ENCODE data around the gene ACD. TPM values are rescaled to one million over a fixed set of nuclear protein-coding genes. Genes with fewer than 3 reads are reported as not detected.

The ACD gene
- total and polyA plus RNA-seq, 2 donors (not counting 1 experiment from before 2014, with no cell fraction given): 47.6 to 71.4 TPM

- H3K4me3 Mint-ChIP-seq: no peak overlapping the region
- TF ChIP-seq CTCF (IDR thresholded peaks at IDR 0.05) (no peak), EZH2 (IDR thresholded peaks at IDR 0.05; ENCODE audit: borderline replicate concordance, insufficient read depth, low read depth, low read length, poor library complexity, severe bottlenecking) (no peak)
- Histone ChIP-seq H3K4me3 (ENCODE audit: control extremely low read depth in 1 of 5, extremely low read depth in 1 of 5, insufficient read depth in 1 of 5, low read depth in 2 of 5, low read length in 4 of 5) (no peak overlapping the region), H3K9ac (ENCODE audit: low read length) (no peak overlapping the region), H3K79me2 (ENCODE audit: control insufficient read depth, insufficient read depth, low read length) (no peaks in the 10 kb centered on the region), H3K27me3 (replicated peaks in 1 of 4; ENCODE audit: control extremely low read depth in 1 of 4, control insufficient read depth in 3 of 4, insufficient read depth in 4 of 4, low read length in 3 of 4) (no peaks in the 10 kb centered on the region), H3K4me2 (replicated peaks; ENCODE audit: low read depth, low read length, poor library complexity, severe bottlenecking) (no peak overlapping the region), H3K4me1 (ENCODE audit: control insufficient read depth in 2 of 2, insufficient read depth in 2 of 2, low read length in 2 of 2) (peaks cover 7 to 17% of the 10 kb centered on the region in 2 donors), H3K36me3 (replicated peaks in 1 of 2; ENCODE audit: control extremely low read depth in 1 of 2, control insufficient read depth in 1 of 2, extremely low read depth in 1 of 2, insufficient read depth in 2 of 2, low read length in 1 of 2) (no peaks in the 10 kb centered on the region), H3K27ac (ENCODE audit: low read length in 2 of 2) (no peak overlapping the region), H4K20me1 (ENCODE audit: control insufficient read depth, insufficient read depth, low read length, poor library complexity, severe bottlenecking) (no peaks in the 10 kb centered on the region), H3K9me3 (ENCODE audit: control extremely low read depth in 1 of 3, control insufficient read depth in 2 of 3, insufficient read depth in 1 of 3, low read length in 2 of 3) (no peaks in the 10 kb centered on the region), H2AFZ (ENCODE audit: insufficient read depth, low read depth, low read length, poor library complexity, severe bottlenecking) (no peak overlapping the region)
- H3K27ac Mint-ChIP-seq: no peak overlapping the region
- DNase-seq (no peak), ATAC-seq (ENCODE audit: low read depth) (no peak)
- CTCF ChIA-PET: interaction anchor here (0.8 to 2.6 kb wide), 4 partner anchors 141 to 366 kb away, joined by 3 to 27 read pairs (median 5); no protein-coding TSS in a partner anchor
- WGBS (ENCODE audit: insufficient coverage): 98% methylated on average over 28 of the region's 28 CpGs
- no peaks in the 10 kb centered on the region for H3K27me3 Mint-ChIP-seq
- intact Hi-C loops (cut with micrococcal nuclease): no loop called here
- POLR2A ChIA-PET: no interaction called here
- no peaks in the 10 kb centered on the region for H3K9me3 Mint-ChIP-seq (ENCODE audit: insufficient read depth)
- peaks cover 21% of the 10 kb centered on the region for H3K4me1 Mint-ChIP-seq
Measured at GRCh38 chr16:67674851-67675578, 15.0 kb upstream of the ACD start.
